K562 (cell line): ENCODE results near the gene NCOA4. TPM values are rescaled to one million over a fixed set of nuclear protein-coding genes. Genes with fewer than 3 reads are reported as not detected.

Experiments
- BRD4 ChIP-seq: fragments of 200-600 bp; sonication (generic); IDR thresholded peaks from 2 replicates; pipeline ENCODE4 v1.6.1; 2017; ENCODE audit warnings: inconsistent platforms
- CREB3 ChIP-seq: fragments of 450-650 bp; conservative IDR thresholded peaks from 2 replicates; pipeline ENCODE4 v1.6.1; 2016; ENCODE audit warnings: missing genetic modification characterization, low read depth, mild to moderate bottlenecking, missing compliant biosample characterization, moderate library complexity
- HBP1 ChIP-seq: fragments of 450-650 bp; formaldehyde crosslinking; IDR thresholded peaks from 2 replicates; pipeline ENCODE4 v1.4.0; 2022; ENCODE audit warnings: missing genetic modification characterization
- KLF10 ChIP-seq: fragments of 250-450 bp; sonication (Bioruptor Pico); IDR thresholded peaks from 2 replicates; pipeline ENCODE4 v1.6.1; 2021; ENCODE audit warnings: matching md5 sums
- NCOA1 ChIP-seq: fragments of 450-650 bp; IDR thresholded peaks from 2 replicates; pipeline ENCODE4 v1.6.1; 2016; ENCODE audit warnings: low read depth
- NONO ChIP-seq, 2 experiments: fragments of 200-400 bp in 1 of 2; fragments of 450-650 bp in 1 of 2; formaldehyde crosslinking in 1 of 2; IDR thresholded peaks; 2 replicates each; pipeline ENCODE4 v1.6.1; 2017; ENCODE audit warnings: low read depth in 2 of 2, mild to moderate bottlenecking in 2 of 2, moderate library complexity in 2 of 2, low read length in 1 of 2
- POLR2B ChIP-seq: fragments of 450-650 bp; IDR thresholded peaks from 2 replicates; pipeline ENCODE4 v1.6.1; 2018; ENCODE audit warnings: low read depth; ENCODE audit not compliant: partially characterized antibody
- RBM39 ChIP-seq: fragments of 200-400 bp; formaldehyde crosslinking; optimal IDR thresholded peaks from 2 replicates; pipeline ENCODE3; 2018; ENCODE audit warnings: low read depth, low read length
- TFAM ChIP-seq: fragments of 250-450 bp; sonication (Bioruptor Pico); conservative IDR thresholded peaks from 2 replicates; pipeline ENCODE4 v1.5.0; 2021; ENCODE audit warnings: mild to moderate bottlenecking, moderate library complexity
- USF2 ChIP-seq: sonication (generic); formaldehyde crosslinking; IDR thresholded peaks from 2 replicates; pipeline ENCODE4 v1.5.0; 2020; ENCODE audit warnings: missing genetic modification reagents
- ZNF133 ChIP-seq: fragments of 250-450 bp; sonication (Bioruptor Pico); IDR thresholded peaks from 2 replicates; pipeline ENCODE4 v1.4.0; 2020; ENCODE audit warnings: mild to moderate bottlenecking
- ZNF197 ChIP-seq: fragments of 200-800 bp; sonication (Bioruptor generic); IDR thresholded peaks from 2 replicates; pipeline ENCODE4 v1.6.1; 2016; ENCODE audit warnings: low read depth, missing genetic modification characterization, missing compliant biosample characterization
- ZNF224 ChIP-seq: sonication (generic); formaldehyde crosslinking; IDR thresholded peaks from 2 replicates; pipeline ENCODE4 v1.8.0; 2022; ENCODE audit warnings: mild to moderate bottlenecking, missing genetic modification reagents
- polyA plus RNA-seq, 8 experiments: library from polyadenylated mRNA; depleted of rRNA in 4 of 8; stranded (reverse) in 5 of 8; unstranded in 3 of 8; fragments of >200 nt; fragmentation: Nextera tagmentation in 2 of 8; fragmentation: Illumina TruSeq in 1 of 8; extraction: Ambion mirVana in 2 of 8; extraction: Trizol in 1 of 8; gene quantifications; 2 replicates each; pipeline versions ENCODE4 v1.2.1 to v1.2.3, GENCODE V29; 2011 to 2014; ENCODE audit warnings: inconsistent platforms in 1 of 8, missing spikeins in 1 of 8
- total RNA-seq, 7 experiments: library from RNA; depleted of rRNA in 6 of 7; stranded (reverse); fragments of >200 nt in 6 of 7; fragmentation: Illumina TruSeq in 2 of 7; extraction: Trizol in 2 of 7; gene quantifications; 2 replicates each; pipeline versions ENCODE4 v1.2.1 to v1.2.3, GENCODE V29; 2011 to 2021; ENCODE audit warnings: low replicate concordance in 1 of 7
- TF ChIP-seq, protein P1 (sequence below): sonication (generic); formaldehyde crosslinking; IDR thresholded peaks from 2 replicates; pipeline ENCODE4 v1.8.0; 2022; ENCODE audit warnings: mild to moderate bottlenecking, missing genetic modification reagents
- TF ChIP-seq, protein P2 (sequence below): fragments of 250-450 bp; sonication (Bioruptor Pico); IDR thresholded peaks from 2 replicates; pipeline ENCODE4 v1.8.0; 2021; ENCODE audit warnings: borderline replicate concordance, mild to moderate bottlenecking, moderate library complexity; ENCODE audit not compliant: poor library complexity, severe bottlenecking
- TF ChIP-seq, protein P3 (sequence below), 3 experiments: IDR thresholded peaks in 2 of 3; conservative IDR thresholded peaks in 1 of 3; 2 replicates each; pipeline ENCODE4 v1.5.1; 2011 to 2012; ENCODE audit warnings: low read length in 3 of 3, mild to moderate bottlenecking in 3 of 3, control low read depth in 2 of 3, improper control_type of control experiment in 1 of 3, inconsistent platforms in 1 of 3, low read depth in 1 of 3, mixed read lengths in 1 of 3, moderate library complexity in 1 of 3; ENCODE audit not compliant: insufficient read depth in 2 of 3

NCOA4 gene
- total and polyA plus RNA-seq, 9 of the 15 experiments (the other 6 are each of a cell fraction or from before 2014, with no cell fraction given), result 89.8 to 283 (median 181) TPM

- TF ChIP-seq NCOA1 (peak; percentile 29; the same call in 1 of the 2 replicates), NONO (IDR thresholded peaks at IDR 0.05; ENCODE audit: low read depth in 2 of 2, low read length in 1 of 2) (no peak), POLR2B (no peak), ZNF197 (0 out of 2 replicates have a peak, but pooled peaks have one; percentile 67), RBM39 (no peak), TFAM (CRISPR knock-in tag) (no peak), ZNF224 (CRISPR knock-in tag) (no peak), USF2 (no peak), ZNF133 (no peak), HBP1 (no peak), KLF10 (CRISPR knock-in tag) (no peak), CREB3 (tag) (no peak), BRD4 (no peak)
- TF ChIP-seq, protein P1, sequence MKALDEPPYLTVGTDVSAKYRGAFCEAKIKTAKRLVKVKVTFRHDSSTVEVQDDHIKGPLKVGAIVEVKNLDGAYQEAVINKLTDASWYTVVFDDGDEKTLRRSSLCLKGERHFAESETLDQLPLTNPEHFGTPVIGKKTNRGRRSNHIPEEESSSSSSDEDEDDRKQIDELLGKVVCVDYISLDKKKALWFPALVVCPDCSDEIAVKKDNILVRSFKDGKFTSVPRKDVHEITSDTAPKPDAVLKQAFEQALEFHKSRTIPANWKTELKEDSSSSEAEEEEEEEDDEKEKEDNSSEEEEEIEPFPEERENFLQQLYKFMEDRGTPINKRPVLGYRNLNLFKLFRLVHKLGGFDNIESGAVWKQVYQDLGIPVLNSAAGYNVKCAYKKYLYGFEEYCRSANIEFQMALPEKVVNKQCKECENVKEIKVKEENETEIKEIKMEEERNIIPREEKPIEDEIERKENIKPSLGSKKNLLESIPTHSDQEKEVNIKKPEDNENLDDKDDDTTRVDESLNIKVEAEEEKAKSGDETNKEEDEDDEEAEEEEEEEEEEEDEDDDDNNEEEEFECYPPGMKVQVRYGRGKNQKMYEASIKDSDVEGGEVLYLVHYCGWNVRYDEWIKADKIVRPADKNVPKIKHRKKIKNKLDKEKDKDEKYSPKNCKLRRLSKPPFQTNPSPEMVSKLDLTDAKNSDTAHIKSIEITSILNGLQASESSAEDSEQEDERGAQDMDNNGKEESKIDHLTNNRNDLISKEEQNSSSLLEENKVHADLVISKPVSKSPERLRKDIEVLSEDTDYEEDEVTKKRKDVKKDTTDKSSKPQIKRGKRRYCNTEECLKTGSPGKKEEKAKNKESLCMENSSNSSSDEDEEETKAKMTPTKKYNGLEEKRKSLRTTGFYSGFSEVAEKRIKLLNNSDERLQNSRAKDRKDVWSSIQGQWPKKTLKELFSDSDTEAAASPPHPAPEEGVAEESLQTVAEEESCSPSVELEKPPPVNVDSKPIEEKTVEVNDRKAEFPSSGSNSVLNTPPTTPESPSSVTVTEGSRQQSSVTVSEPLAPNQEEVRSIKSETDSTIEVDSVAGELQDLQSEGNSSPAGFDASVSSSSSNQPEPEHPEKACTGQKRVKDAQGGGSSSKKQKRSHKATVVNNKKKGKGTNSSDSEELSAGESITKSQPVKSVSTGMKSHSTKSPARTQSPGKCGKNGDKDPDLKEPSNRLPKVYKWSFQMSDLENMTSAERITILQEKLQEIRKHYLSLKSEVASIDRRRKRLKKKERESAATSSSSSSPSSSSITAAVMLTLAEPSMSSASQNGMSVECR (CRISPR knock-in tag), result no peak
- TF ChIP-seq, protein P2, sequence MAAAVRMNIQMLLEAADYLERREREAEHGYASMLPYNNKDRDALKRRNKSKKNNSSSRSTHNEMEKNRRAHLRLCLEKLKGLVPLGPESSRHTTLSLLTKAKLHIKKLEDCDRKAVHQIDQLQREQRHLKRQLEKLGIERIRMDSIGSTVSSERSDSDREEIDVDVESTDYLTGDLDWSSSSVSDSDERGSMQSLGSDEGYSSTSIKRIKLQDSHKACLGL (CRISPR knock-in tag), result no peak
- TF ChIP-seq, protein P3, sequence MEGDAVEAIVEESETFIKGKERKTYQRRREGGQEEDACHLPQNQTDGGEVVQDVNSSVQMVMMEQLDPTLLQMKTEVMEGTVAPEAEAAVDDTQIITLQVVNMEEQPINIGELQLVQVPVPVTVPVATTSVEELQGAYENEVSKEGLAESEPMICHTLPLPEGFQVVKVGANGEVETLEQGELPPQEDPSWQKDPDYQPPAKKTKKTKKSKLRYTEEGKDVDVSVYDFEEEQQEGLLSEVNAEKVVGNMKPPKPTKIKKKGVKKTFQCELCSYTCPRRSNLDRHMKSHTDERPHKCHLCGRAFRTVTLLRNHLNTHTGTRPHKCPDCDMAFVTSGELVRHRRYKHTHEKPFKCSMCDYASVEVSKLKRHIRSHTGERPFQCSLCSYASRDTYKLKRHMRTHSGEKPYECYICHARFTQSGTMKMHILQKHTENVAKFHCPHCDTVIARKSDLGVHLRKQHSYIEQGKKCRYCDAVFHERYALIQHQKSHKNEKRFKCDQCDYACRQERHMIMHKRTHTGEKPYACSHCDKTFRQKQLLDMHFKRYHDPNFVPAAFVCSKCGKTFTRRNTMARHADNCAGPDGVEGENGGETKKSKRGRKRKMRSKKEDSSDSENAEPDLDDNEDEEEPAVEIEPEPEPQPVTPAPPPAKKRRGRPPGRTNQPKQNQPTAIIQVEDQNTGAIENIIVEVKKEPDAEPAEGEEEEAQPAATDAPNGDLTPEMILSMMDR (IDR thresholded peaks at IDR 0.05 in 2 of 3, conservative IDR thresholded peaks at IDR 0.05 in 1 of 3; ENCODE audit: insufficient read depth in 2 of 3, low read depth in 1 of 3, low read length in 3 of 3), result no peak
Measured at GRCh38 chr10:46031648-46032532, 1.5 kb upstream of the NCOA4 start (continued).
